HG03439 (cell line): ENCODE data around the gene RPAP3.

ENCODE experiments used
- ATAC-seq: cut with Tn5 transposase; IDR thresholded peaks from one replicate; pipeline ENCODE4 v1.9.1; 2021; ENCODE audit warnings: mild to moderate bottlenecking, moderate library complexity; ENCODE audit not compliant: unreplicated experiment

The RPAP3 gene, protein sequence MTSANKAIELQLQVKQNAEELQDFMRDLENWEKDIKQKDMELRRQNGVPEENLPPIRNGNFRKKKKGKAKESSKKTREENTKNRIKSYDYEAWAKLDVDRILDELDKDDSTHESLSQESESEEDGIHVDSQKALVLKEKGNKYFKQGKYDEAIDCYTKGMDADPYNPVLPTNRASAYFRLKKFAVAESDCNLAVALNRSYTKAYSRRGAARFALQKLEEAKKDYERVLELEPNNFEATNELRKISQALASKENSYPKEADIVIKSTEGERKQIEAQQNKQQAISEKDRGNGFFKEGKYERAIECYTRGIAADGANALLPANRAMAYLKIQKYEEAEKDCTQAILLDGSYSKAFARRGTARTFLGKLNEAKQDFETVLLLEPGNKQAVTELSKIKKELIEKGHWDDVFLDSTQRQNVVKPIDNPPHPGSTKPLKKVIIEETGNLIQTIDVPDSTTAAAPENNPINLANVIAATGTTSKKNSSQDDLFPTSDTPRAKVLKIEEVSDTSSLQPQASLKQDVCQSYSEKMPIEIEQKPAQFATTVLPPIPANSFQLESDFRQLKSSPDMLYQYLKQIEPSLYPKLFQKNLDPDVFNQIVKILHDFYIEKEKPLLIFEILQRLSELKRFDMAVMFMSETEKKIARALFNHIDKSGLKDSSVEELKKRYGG

DNA sequence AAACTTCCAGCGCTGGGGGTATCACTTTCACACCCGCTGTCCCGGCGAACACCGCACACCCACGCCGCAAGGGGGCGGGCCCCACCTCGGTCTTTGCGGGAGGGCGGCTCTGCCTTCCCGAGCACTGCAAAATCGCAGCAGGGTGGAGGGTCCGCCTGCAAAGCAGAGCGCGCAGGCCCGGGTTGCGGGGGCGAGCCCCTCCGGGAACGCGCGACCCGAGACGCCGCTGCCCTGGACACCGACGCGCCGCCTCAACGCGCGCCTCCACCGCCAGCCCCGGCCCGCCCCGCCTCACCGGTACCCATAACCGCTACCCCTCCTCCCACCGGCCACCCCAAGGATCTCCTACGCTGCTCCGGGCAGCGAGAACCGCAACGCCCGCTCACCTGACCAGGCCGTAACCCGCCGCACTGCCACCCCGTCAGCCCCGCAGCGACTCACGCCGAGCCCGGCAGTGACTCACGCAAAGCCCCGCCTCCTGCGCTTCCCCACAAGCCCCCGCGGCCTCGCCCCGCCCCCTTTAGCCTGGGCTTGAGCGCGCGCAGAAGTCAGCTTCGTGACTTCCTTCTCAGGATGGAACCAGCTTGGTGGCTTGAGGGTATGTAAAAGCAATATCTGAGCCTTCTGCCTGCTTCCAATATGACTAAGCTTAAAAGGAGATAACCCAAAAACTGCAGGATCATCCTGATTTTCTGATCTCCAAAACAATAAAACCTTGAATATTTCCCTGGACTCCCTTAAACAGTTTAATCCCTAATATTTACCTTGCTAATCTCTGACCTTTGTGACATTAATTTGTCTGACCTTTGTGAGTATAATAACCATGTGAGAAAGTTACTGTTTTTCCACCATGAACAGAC, at the start of gene RPAP3:
TSS of gene RPAP3 (minus strand) at position 465 of the 860 bp plus-strand sequence. CDS start 3,190 bp downstream, outside the sequence.
- peak; percentile 78 for ATAC-seq

DNA sequence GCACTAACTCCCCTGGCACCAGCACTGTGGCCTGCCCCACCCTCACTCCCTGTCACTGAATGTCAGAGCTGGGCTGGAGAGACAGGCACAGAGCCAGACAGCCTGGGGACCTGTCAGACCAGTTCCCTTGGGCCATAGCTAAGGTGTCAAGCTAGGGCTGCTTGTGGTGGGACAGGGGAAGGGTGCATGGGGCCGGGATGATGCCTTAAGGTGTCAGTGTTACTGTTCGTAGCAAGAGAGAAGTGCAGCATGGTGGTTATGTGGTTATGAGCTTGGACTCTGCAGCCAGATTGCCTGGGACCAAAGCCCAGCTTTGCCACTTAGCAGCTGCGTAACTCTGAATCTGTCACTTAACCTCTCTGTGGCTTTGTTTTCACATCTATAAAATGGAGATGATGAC, 49.1 kb upstream of the RPAP3 start:
- no peak for ATAC-seq

DNA sequence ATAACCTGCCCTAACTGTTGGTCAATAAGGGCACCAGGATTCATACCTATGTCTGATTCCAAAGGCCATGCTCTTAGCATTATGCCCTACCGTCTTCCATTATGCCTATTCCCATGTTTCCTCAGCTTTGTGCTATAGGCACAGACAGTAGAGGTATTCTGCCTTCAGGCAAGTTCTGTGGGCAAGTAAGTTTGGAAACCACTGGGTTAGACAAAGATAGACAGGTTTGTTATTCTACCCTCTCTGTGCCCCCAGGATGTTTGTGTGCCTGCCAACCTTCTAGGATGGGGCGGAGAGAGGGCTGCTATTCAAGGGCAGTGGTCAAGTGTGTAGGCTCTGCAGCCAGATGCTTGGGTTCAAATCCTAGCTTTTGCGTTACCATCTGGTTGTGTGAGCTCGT, 48.3 kb upstream of the RPAP3 start:
- ATAC-seq = no peak

DNA sequence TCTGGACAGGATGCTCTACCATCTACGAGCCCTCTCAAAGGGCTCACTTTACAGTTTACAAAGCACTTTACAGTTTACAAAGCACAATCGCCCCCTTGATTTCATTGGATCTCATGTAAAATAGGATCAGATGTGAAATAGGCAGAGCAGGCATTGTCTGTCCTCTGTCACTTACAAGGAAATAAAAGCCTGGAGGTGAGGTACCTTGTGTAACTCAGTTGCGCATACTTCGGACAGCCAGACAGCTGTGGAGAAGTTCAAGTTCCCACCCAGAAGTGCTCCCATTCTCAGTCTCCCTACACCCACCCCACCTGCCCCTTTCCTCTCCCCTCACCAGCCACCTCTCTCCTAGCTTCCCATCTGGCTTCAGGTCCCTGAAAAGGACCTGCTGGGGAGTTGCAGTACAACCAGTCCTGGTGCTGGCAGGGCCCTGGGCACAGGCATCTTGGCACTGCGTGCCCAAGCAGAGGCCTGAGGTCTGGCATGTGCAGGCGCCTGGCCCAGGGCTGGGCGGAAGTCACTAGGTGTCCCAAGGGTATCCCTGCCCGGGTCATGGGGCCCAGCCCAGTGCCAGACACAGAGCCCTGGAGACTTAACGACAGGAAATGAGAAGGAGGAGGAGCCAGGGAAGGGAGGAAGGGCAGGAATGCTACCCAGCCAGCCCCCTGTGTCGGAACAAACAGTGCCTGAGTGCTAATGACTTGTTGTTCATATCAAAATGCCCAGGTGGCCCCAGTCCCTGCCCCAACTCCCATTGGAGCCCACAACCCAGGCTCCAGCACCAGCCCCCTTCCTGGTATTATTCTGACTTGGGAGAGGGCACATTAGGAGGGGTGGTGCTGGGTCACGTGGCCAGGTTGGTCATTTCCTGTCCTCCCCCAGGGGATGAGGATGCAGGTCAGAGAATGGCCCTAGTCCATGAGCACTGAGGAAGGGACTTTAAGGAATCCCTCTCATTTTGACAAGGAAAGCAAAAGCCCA, 47.5 kb upstream of the RPAP3 start:
- no peak for ATAC-seq

DNA sequence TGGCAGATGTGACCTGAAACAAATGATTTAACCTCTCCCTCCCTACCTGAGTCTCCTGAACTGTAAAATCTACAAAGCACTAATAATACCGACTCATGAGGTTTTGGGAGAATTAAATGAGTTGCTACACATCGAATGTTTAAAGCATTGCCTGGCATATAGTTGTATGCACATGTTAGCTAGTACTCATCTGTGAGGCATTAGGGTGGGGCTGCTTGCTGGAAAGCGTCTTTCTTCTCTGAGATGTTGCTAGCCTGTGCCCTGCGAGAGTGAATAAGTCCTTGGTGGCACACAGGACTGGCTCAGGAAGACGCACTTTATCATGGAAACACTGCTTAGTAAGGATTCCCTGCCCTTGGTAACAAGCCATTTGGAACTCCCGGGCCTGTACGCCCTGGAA, 46.7 kb upstream of the RPAP3 start:
- ATAC-seq = no peak

DNA sequence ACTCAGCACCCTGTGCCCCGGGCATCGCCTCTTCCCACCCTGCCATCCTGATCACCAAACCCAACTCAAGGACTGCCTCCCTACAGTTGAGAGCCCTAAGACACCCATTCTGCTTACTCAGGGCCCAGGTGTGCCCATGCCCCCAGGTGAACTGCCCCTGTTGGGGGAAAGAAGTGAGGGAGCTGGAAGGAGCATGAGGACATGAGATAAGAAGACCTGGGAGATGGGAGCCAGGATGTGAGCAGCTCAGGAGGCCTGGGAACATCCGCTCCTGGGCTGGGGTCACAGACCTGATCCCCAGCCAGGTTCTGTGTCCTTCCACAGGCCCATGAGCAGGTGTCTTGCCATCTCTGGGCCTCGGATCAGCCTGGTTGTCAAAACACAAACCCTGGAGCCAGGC, 46.3 kb upstream of the RPAP3 start:
- ATAC-seq = no peak

DNA sequence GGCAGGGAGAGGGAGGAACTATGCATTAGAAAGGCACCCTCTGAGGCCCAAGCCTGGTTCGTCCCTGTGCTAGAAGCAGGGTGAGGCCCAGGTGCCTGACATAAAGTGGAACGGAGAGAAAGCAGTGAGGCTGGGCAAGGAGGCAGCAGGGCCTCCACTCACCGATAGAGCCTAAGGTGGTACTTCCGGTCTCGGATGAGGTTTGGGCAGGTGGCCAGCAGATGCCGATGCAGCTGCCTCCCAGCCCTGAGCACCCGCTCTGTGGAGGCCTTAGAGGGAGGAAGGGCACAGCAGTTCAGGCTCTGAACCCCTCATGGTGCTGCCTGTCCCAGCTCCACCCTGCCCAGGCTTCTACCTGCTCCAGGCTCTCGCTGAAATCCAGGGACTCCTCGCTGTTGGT, 45.7 kb upstream of the RPAP3 start:
- ATAC-seq = no peak

DNA sequence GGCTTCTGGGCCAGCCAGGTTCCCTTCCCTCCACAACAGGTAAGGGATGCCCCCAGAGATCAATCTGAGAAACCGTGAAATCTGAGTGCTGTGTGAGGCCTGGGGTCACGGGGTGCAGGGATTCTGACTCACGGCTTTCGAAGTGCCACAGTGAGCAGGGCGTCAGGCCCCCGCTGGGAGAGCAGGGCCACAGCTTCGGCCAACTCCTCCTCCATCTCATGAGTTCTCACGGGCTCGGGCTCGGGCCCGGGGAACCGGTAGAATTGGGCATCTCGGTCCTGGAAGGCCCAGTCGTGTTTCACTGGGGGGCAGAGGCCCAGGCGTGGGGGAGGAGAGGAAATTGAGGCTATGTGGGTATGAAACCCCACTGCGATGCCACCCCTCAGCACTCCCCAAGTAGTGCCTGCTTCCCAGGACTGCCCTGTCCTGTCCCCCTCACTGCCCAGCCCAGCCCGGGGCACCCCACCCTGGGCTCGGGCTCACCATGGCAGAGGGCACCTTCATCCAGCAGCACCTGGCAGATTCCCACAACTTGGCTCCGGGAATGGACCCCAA, 45.2 kb upstream of the RPAP3 start:
- no peak for ATAC-seq

DNA sequence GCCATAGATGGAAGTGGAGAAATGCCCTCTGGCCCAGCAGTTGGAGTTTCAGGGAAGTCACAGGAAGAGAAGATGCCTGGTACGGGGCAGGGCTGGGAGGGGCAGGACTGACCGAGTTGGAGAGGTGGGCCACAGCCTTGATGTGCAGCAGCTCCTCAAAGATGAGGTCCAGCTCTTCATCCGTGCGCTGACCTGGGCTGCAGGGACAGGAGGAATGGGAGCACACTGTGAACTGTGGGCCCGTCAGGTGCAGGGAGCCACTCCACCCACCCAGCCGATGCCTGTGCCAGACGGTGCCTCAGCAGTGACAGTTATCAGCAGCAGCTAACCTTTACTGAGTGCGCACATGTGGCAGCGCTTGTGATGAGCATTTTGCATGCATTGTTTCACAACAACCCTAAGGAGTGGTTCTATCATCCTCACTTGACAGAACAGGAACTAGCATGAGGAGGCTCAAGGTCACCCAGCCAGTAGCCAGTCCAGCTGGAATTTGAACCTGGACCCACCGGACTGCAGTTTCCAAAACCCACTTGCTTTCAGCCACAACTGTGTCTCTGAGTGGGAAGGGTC, 44.5 kb upstream of the RPAP3 start:
- no peak for ATAC-seq

DNA sequence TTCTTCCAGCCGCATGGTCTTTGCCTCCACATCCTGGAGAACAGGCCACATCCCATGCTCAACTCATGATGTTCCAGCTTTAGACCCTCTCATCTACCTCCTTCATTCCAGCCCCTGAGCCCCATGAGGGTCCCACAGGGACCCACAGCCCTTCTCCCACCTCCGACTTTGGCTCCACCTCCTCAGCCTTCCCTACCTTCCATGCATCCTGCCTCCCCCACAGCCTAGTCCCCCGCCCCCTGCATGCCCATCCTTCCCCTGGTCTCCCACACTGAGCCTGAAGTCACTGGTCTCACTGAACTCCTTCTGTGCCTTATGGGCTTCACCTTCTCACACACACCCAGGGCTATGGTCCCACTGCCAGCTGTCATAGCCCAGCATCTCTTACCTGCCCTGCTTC, 43.1 kb upstream of the RPAP3 start:
- ATAC-seq = no peak

DNA sequence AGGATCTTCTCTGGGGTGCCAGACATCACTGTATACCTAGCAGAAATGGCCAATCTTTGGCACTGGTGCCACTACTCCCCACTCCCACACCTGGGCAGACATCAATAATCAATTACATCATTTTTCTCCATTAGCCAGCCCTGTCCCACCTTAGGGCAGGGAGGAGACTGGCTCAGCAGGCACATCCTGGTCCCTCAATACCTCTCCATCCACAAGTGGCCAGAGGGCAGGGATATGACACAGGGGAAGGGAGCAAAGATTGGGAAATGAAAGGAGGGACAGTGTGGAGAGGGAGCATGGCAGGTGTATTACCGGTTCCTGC, 42.6 kb upstream of the RPAP3 start:
- no peak for ATAC-seq

DNA sequence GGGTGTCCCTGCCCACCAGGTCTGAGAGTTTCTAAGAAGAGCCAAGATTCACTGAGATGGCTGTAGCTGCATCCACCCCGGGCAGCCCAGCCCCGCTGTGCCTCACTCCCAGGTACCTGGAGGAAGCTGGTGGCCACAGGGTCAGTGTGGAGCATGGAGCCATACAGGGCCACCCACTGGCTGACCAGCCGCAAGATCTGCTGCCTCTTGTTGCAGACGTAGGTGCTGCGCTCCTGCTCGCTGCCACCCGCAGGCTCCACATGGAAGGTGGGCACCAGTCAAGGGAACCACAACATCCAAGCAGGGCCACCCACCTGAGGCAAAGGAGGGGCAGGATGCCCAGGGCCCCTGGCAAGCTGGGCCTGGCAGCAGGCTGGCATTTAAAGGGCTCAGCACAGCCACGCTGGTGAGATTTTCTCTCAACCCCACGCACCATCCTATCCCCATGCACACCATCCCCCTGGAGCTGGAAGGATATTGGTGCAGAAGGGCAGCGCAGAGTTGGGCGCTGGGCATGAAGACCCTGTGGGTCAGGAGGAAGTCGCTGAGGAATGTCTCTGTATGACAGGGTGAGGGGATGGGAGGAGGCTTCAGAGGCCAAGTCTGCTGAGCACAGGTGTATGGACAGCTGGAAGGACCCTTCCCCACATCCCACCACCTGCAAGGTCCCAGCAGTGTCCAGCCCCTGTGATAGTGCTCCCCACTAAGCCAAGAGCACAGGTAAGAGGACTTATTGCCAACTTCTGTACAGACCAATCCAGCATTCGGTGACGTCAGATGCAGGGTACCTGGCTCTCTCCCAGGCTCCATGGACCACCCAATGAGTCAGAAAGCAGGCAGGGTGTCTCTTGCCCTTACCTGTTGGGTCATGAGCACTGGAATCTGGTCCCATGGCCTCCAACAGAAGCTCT, 42.0 kb upstream of the RPAP3 start:
- no peak for ATAC-seq

DNA sequence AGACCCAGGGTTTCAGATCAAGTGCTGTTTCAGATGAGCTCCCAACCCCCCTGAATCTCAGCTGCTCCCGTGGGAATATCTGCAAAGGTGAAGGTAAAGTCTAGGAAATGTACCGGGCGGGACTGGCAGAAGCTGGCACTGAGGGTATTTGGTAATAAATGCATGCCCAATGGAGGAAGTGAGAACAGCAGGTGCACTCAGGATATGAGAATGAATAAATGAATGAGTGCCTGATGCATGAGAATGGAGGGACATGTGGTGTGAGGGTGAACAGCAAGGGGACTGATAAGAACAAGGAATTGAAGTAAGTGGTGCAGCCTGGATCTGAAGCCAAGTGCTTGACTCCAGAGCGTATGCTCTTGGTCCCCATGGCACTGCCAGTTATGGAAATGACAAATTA, 41.3 kb upstream of the RPAP3 start:
- ATAC-seq = no peak

DNA sequence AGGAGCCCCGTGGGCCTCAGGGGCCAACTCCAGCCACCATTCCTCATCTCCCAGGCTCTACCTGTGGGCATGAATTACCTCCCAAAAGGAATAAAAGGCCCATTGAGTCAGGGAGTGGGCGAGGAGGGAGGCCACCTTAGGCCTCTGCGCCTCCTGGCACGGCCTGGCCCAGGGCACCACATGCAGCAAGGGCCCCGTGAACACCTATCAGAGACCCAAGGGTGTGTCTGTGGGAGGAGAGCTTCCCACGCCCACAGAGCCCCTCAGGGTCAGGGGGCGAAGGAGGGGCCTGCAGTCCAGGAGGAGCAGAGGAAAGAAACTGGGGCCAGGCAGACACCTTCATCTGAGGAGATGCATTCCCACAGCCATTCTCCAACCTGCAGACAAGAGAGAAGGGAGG, 40.7 kb upstream of the RPAP3 start:
- no peak for ATAC-seq

DNA sequence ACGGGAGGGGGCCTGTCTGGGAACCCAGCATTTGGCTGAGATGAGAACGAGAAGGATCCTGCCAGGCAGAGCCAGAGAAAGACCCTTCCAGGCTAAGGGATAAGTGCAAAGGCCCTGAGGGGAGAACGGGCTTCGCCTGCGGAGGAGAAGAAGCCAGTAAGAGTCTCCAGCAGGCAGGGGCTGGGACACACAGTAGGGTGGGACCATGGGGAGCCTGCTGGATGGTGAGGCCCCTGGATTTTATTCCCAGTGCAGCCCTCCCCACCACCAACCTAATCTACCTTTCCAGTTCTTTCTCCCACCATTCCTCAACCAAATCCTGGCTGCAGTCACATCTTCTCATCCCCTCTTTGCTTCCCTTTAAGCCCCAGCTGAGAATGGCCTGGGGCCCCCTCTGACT, 40.2 kb upstream of the RPAP3 start:
- no peak for ATAC-seq

DNA sequence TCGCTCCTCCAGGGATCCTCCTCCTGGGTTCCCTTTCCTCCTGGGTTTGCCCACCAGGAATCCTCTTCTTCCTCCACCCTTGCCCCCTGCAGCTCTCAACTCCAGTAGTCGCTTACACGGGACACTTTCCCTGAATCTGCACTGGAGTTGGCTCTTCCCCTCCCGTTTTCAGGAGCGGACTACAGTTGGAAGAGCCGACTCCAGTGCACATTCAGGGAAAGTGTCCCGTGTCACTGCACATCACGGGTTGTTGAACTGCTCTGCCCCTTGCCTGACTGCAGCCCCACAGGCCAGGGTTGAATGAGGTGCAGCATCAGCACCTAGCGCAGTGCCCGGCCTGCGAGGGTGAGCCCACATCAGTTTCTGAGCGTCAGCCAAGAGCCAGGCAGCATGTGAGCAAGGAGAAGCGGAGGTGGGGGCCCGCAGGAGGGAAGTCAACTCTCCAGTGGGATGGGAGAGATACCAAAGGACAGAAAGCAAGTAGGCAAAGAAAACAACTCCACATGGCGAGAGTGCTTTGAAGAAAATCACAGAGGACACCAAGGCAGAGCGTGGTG, 39.7 kb upstream of the RPAP3 start:
- no peak for ATAC-seq

DNA sequence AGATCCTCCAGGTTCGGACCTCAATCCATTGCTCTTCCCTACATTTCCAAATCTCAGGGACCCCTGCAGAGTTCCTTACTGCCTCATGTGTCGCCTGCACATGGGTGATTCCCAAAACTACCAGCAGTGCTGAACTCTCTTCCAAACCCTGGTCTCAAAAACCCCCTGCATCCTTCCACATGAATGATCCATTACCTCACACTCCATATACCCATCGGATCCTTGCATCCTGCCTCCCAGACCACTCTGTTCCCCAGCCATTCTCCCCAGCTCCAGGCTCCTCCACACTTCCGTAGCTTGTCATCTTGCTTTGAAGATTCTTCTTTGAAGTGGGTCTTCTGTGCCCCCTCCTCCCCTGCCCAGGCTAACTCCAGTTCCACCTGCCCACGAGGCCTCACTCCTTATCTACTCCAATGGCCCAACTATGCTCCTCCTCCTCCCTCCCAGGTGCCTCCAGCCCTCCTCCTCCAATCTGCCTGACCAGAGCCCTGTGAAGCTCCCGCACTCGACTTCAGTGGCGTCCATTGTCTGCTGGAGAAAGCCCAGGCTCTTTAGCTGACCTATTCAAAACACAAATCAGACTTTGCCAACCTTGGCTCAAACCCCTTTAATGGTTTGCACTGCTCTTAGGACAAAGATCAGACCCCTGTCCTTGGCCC, 39.1 kb upstream of the RPAP3 start:
- no peak for ATAC-seq

DNA sequence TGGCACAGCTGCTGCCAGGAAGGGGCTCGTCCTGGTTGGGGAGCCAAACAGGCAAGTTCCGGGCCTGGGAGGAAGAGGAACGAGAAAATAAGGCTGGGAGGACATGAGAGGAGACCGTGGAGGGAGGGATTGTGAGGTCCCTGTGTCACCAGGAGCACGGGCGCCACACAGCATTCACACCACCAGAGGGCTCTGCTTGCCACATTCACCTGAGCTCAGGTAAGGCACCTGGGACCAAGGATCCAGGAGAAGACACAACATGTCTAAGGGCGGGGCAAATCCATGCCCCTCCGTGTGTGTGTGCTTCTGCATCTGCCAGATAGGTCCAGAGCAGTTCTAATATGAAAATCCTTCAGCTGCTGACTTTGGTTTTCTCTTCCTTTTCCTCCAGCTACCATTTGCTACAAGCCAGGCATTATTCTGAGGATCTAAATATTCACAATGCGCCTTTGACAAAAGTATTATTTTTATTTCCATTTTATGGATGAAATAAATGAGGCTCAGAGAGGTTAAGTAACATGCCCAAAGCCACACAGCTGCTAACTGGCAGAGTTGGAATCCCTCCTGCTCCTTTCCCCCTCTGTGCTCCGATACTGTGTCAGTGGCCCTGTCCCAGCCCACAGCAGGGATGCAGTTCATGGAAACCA, 38.3 kb upstream of the RPAP3 start:
- ATAC-seq = no peak
